ENCODE data around the gene LRRC4.
A peak's percentile ranks its signal among the peaks of the same experiment; 100 is the strongest.

Gene LRRC4

GRCh38 chr7:128060018-128060417 lies 28.8 kb upstream of the LRRC4 start:
- POLR2A ChIA-PET = no interaction called here

GRCh38 chr7:128059143-128059988 lies 28.1 kb upstream of the LRRC4 start:
- ChIA-PET POLR2A (no interaction called here), CTCF (interaction anchor here (1.2 to 2.0 kb wide), 2 partner anchors 9 to 149 kb away, joined by 3 to 6 read pairs; no protein-coding TSS in a partner anchor)
- Histone ChIP-seq H3K9me3 (ENCODE audit: control extremely low read depth in 1 of 5, control insufficient read depth in 4 of 5, insufficient read depth in 2 of 5, low read depth in 1 of 5, low read length in 4 of 5) (no peaks in the 10 kb centered on the region), H3K4me3 (ENCODE audit: control insufficient read depth in 1 of 7, extremely low read depth in 1 of 7, insufficient read depth in 4 of 7, low read depth in 2 of 7, low read length in 6 of 7) (no peak overlapping the region), H3K27ac (ENCODE audit: insufficient read depth in 1 of 2, low read depth in 1 of 2, low read length in 2 of 2, poor library complexity in 1 of 2, severe bottlenecking in 2 of 2) (no peak overlapping the region), H3K36me3 (ENCODE audit: control insufficient read depth in 4 of 4, insufficient read depth in 4 of 4, low read length in 3 of 4) (peaks cover 0 to 29% (median 0%) of the 10 kb centered on the region in 4 experiments), H3K4me1 (ENCODE audit: control extremely low read depth in 1 of 4, control insufficient read depth in 4 of 4, insufficient read depth in 4 of 4, low read length in 3 of 4) (no peaks in the 10 kb centered on the region), H3K27me3 (replicated peaks in 2 of 5; ENCODE audit: control insufficient read depth in 4 of 5, insufficient read depth in 5 of 5, low read length in 4 of 5) (no peaks in the 10 kb centered on the region)
- peak in 1 of 3 donors; percentile 3 for DNase-seq
- 93% methylated on average over 6 of the region's 7 CpGs for WGBS (ENCODE audit: insufficient coverage)

More at GRCh38 chr7:128060018-128060417, 28.8 kb upstream of the LRRC4 start:
- Histone ChIP-seq H3K4me1 (ENCODE audit: control extremely low read depth in 1 of 4, control insufficient read depth in 4 of 4, insufficient read depth in 4 of 4, low read length in 3 of 4) (no peaks in the 10 kb centered on the region), H3K9me3 (ENCODE audit: control extremely low read depth in 1 of 5, control insufficient read depth in 4 of 5, insufficient read depth in 2 of 5, low read depth in 1 of 5, low read length in 4 of 5) (no peaks in the 10 kb centered on the region), H3K27me3 (replicated peaks in 2 of 5; ENCODE audit: control insufficient read depth in 4 of 5, insufficient read depth in 5 of 5, low read length in 4 of 5) (no peaks in the 10 kb centered on the region), H3K27ac (ENCODE audit: insufficient read depth in 1 of 2, low read depth in 1 of 2, low read length in 2 of 2, poor library complexity in 1 of 2, severe bottlenecking in 2 of 2) (no peak overlapping the region), H3K4me3 (ENCODE audit: control insufficient read depth in 1 of 7, extremely low read depth in 1 of 7, insufficient read depth in 4 of 7, low read depth in 2 of 7, low read length in 6 of 7) (no peak overlapping the region), H3K36me3 (ENCODE audit: control insufficient read depth in 4 of 4, insufficient read depth in 4 of 4, low read length in 3 of 4) (peaks cover 0 to 29% (median 0%) of the 10 kb centered on the region in 4 experiments)
- WGBS (ENCODE audit: insufficient coverage) = 96% methylated on average over 3 of the region's 3 CpGs
- CTCF ChIA-PET = interaction anchor here (2.0 kb wide), 1 partner anchor 9 kb away, joined by 6 read pairs; no protein-coding TSS in a partner anchor
- no peak for DNase-seq

- H3K4me1 ChIP-seq (ENCODE audit: control extremely low read depth in 1 of 4, control insufficient read depth in 4 of 4, insufficient read depth in 4 of 4, low read length in 3 of 4) = peaks cover 0 to 3% (median 2%) of the 10 kb centered on the region in 4 experiments
- ChIA-PET CTCF (interaction anchor here (1.2 kb wide), 1 partner anchor 22 kb away, joined by 3 read pairs; no protein-coding TSS in a partner anchor), POLR2A (no interaction called here)
- no peak overlapping the region for H3K27ac ChIP-seq (ENCODE audit: insufficient read depth in 1 of 2, low read depth in 1 of 2, low read length in 2 of 2, poor library complexity in 1 of 2, severe bottlenecking in 2 of 2)
- no peaks in the 10 kb centered on the region for H3K9me3 ChIP-seq (ENCODE audit: control extremely low read depth in 1 of 5, control insufficient read depth in 4 of 5, insufficient read depth in 2 of 5, low read depth in 1 of 5, low read length in 4 of 5)
- peaks cover 0 to 21% (median 0%) of the 10 kb centered on the region in 4 experiments for H3K36me3 ChIP-seq (ENCODE audit: control insufficient read depth in 4 of 4, insufficient read depth in 4 of 4, low read length in 3 of 4)
- no CpG with 5 or more reads among the region's 1 CpG for WGBS (ENCODE audit: insufficient coverage)
- DNase-seq = no peak
- H3K27me3 ChIP-seq (replicated peaks in 2 of 5; ENCODE audit: control insufficient read depth in 4 of 5, insufficient read depth in 5 of 5, low read length in 4 of 5) = no peaks in the 10 kb centered on the region
- no peak overlapping the region for H3K4me3 ChIP-seq (ENCODE audit: control insufficient read depth in 1 of 7, extremely low read depth in 1 of 7, insufficient read depth in 4 of 7, low read depth in 2 of 7, low read length in 6 of 7)
Observed at GRCh38 chr7:128057909-128058308, 26.7 kb upstream of the LRRC4 start.

- CTCF ChIA-PET = interaction anchor here (1.0 kb wide), 1 partner anchor 12 kb away, joined by 5 read pairs; no protein-coding TSS in a partner anchor
- no peaks in the 10 kb centered on the region for H3K9me3 ChIP-seq (ENCODE audit: control extremely low read depth in 1 of 5, control insufficient read depth in 4 of 5, insufficient read depth in 2 of 5, low read depth in 1 of 5, low read length in 4 of 5)
- no peaks in the 10 kb centered on the region for H3K27me3 ChIP-seq (replicated peaks in 2 of 5; ENCODE audit: control insufficient read depth in 4 of 5, insufficient read depth in 5 of 5, low read length in 4 of 5)
- 91% methylated on average over 8 of the region's 8 CpGs for WGBS (ENCODE audit: insufficient coverage)
- no peak overlapping the region for H3K27ac ChIP-seq (ENCODE audit: insufficient read depth in 1 of 2, low read depth in 1 of 2, low read length in 2 of 2, poor library complexity in 1 of 2, severe bottlenecking in 2 of 2)
- peaks cover 0 to 19% (median 0%) of the 10 kb centered on the region in 4 experiments for H3K36me3 ChIP-seq (ENCODE audit: control insufficient read depth in 4 of 4, insufficient read depth in 4 of 4, low read length in 3 of 4)
- H3K4me3 ChIP-seq (ENCODE audit: control insufficient read depth in 1 of 7, extremely low read depth in 1 of 7, insufficient read depth in 4 of 7, low read depth in 2 of 7, low read length in 6 of 7) = no peak overlapping the region
- POLR2A ChIA-PET = no interaction called here
- DNase-seq = no peak
- peaks cover 0 to 10% (median 7%) of the 10 kb centered on the region in 4 experiments for H3K4me1 ChIP-seq (ENCODE audit: control extremely low read depth in 1 of 4, control insufficient read depth in 4 of 4, insufficient read depth in 4 of 4, low read length in 3 of 4)
Observed at GRCh38 chr7:128056901-128057300, 25.7 kb upstream of the LRRC4 start.

GRCh38 chr7:128055637-128056036 lies 24.4 kb upstream of the LRRC4 start:
- peaks cover 0 to 10% (median 7%) of the 10 kb centered on the region in 4 experiments for H3K4me1 ChIP-seq (ENCODE audit: control extremely low read depth in 1 of 4, control insufficient read depth in 4 of 4, insufficient read depth in 4 of 4, low read length in 3 of 4)
- H3K27me3 ChIP-seq (replicated peaks in 2 of 5; ENCODE audit: control insufficient read depth in 4 of 5, insufficient read depth in 5 of 5, low read length in 4 of 5) = no peaks in the 10 kb centered on the region
- no peak overlapping the region for H3K4me3 ChIP-seq (ENCODE audit: control insufficient read depth in 1 of 7, extremely low read depth in 1 of 7, insufficient read depth in 4 of 7, low read depth in 2 of 7, low read length in 6 of 7)
- H3K9me3 ChIP-seq (ENCODE audit: control extremely low read depth in 1 of 5, control insufficient read depth in 4 of 5, insufficient read depth in 2 of 5, low read depth in 1 of 5, low read length in 4 of 5) = no peaks in the 10 kb centered on the region
- ChIA-PET POLR2A (interaction anchor here (0.6 kb wide), 1 partner anchor 380 kb away, joined by 5 read pairs; no protein-coding TSS in a partner anchor), CTCF (no interaction called here)
- 96% methylated on average over 5 of the region's 5 CpGs for WGBS (ENCODE audit: insufficient coverage)
- no peak for DNase-seq
- no peak overlapping the region for H3K27ac ChIP-seq (ENCODE audit: insufficient read depth in 1 of 2, low read depth in 1 of 2, low read length in 2 of 2, poor library complexity in 1 of 2, severe bottlenecking in 2 of 2)
- peaks cover 0 to 16% (median 0%) of the 10 kb centered on the region in 4 experiments for H3K36me3 ChIP-seq (ENCODE audit: control insufficient read depth in 4 of 4, insufficient read depth in 4 of 4, low read length in 3 of 4)

GRCh38 chr7:128054511-128054910 lies 23.3 kb upstream of the LRRC4 start:
- 100% methylated on average over 4 of the region's 4 CpGs for WGBS (ENCODE audit: insufficient coverage)
- H3K4me1 ChIP-seq (ENCODE audit: control extremely low read depth in 1 of 4, control insufficient read depth in 4 of 4, insufficient read depth in 4 of 4, low read length in 3 of 4) = peaks cover 0 to 10% (median 7%) of the 10 kb centered on the region in 4 experiments
- no peak overlapping the region for H3K4me3 ChIP-seq (ENCODE audit: control insufficient read depth in 1 of 7, extremely low read depth in 1 of 7, insufficient read depth in 4 of 7, low read depth in 2 of 7, low read length in 6 of 7)
- H3K36me3 ChIP-seq (ENCODE audit: control insufficient read depth in 4 of 4, insufficient read depth in 4 of 4, low read length in 3 of 4) = peaks cover 0 to 23% (median 0%) of the 10 kb centered on the region in 4 experiments
- CTCF ChIA-PET = no interaction called here
- H3K27ac ChIP-seq (ENCODE audit: insufficient read depth in 1 of 2, low read depth in 1 of 2, low read length in 2 of 2, poor library complexity in 1 of 2, severe bottlenecking in 2 of 2) = no peak overlapping the region
- POLR2A ChIA-PET = no interaction called here
- H3K27me3 ChIP-seq (replicated peaks in 2 of 5; ENCODE audit: control insufficient read depth in 4 of 5, insufficient read depth in 5 of 5, low read length in 4 of 5) = no peaks in the 10 kb centered on the region
- no peak for DNase-seq
- no peaks in the 10 kb centered on the region for H3K9me3 ChIP-seq (ENCODE audit: control extremely low read depth in 1 of 5, control insufficient read depth in 4 of 5, insufficient read depth in 2 of 5, low read depth in 1 of 5, low read length in 4 of 5)

GRCh38 chr7:128053991-128054390 lies 22.8 kb upstream of the LRRC4 start:
- H3K27ac ChIP-seq (ENCODE audit: insufficient read depth in 1 of 2, low read depth in 1 of 2, low read length in 2 of 2, poor library complexity in 1 of 2, severe bottlenecking in 2 of 2) = no peak overlapping the region
- CTCF ChIA-PET = no interaction called here
- 98% methylated on average over 5 of the region's 5 CpGs for WGBS (ENCODE audit: insufficient coverage)

More at GRCh38 chr7:128053991-128054390, 22.8 kb upstream of the LRRC4 start:
- Histone ChIP-seq H3K27me3 (replicated peaks in 2 of 5; ENCODE audit: control insufficient read depth in 4 of 5, insufficient read depth in 5 of 5, low read length in 4 of 5) (no peaks in the 10 kb centered on the region), H3K9me3 (ENCODE audit: control extremely low read depth in 1 of 5, control insufficient read depth in 4 of 5, insufficient read depth in 2 of 5, low read depth in 1 of 5, low read length in 4 of 5) (no peaks in the 10 kb centered on the region), H3K4me3 (ENCODE audit: control insufficient read depth in 1 of 7, extremely low read depth in 1 of 7, insufficient read depth in 4 of 7, low read depth in 2 of 7, low read length in 6 of 7) (no peak overlapping the region), H3K36me3 (ENCODE audit: control insufficient read depth in 4 of 4, insufficient read depth in 4 of 4, low read length in 3 of 4) (peaks cover 0 to 23% (median 0%) of the 10 kb centered on the region in 4 experiments), H3K4me1 (ENCODE audit: control extremely low read depth in 1 of 4, control insufficient read depth in 4 of 4, insufficient read depth in 4 of 4, low read length in 3 of 4) (peaks cover 0 to 10% (median 7%) of the 10 kb centered on the region in 4 experiments)
- POLR2A ChIA-PET = no interaction called here
- DNase-seq = no peak

Measured in common myeloid progenitor, CD34-positive (primary cell).